Fibroblast of skin of left biceps (primary cell): ENCODE measurements around the gene OAF.
"Not testable (repeated sequence)": the region's sequence is repeated elsewhere in the genome, so short reads cannot be mapped to it uniquely, and the experiment has no call there.

Experiments
- DNase-seq, 2 experiments: peaks; one replicate each; pipeline ENCODE4 v3.0.0-alpha.2; 2013; ENCODE audit warnings: low read depth in 2 of 2

OAF gene

GRCh38 chr11:120240866-120241265 lies 30.0 kb downstream of the OAF start:
- no peak for DNase-seq

- no peak for DNase-seq
Measured at GRCh38 chr11:120241277-120241676, 30.4 kb downstream of the OAF start.

DNA sequence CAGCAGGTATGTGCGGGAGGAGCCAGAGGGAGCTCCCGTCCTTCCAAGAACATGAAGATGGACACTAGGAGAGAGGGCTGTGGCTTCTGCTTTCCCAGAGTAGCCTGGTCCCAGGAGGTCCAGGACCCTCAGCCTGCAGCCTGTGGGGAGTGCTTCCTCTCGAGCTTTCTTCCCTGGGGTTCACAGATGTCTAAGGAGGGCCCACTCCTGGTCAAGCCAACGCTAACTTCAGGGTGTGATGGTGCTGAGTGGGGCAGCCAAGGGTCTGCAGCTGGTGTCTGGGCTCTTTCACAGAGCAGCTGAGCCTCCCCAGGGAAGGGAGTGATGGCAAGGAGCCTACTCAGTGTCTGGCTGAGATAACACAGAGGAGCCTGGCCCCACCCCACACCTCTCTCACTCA lies 32.4 kb downstream of the OAF start:
- no peak for DNase-seq

DNA sequence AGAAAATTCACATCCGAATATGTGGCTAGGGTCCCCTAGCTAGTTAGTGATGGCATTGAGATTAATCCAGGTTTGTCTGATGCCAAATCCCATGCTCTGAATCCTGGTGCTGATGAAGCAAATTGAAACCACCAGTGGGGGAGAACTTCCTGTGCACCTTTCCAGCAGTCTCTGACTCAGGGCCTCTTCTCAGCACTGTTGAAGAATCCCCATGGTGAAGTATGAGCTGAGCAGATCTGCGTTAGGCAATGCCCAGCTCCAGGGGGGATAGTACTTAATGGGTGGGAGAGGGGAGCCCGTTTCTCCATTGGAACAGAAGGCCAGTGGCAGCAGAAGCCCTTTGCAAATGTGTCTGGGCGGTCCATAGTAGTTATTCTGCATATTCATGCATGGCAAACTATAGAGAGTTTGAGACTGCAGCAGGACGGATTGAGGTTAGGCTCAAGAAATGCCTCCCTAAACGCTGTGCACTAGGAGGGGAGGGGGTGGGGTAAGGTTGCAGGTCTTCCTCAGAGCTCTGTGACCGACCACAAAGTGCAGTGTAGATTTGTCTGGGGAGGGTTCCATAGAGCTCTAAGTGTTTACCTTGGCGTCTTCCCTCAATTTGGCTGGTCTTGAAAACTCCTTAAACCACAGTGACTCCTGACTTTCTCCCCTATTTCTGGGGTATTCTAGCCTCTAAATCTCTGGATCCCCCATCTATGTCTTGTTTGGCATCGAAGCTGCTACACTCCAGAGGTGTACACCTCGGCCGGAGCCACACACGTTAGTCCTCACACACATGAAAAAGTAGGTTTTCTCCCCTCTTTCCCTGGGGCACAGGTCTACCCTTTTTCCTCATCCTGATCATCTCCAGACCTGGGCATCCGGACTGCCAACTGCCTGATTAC lies 33.9 kb downstream of the OAF start:
- DNase-seq: peak in 1 of 2 experiments; percentile 10

GRCh38 chr11:120245434-120245833 lies 34.6 kb downstream of the OAF start:
- DNase-seq: no peak

GRCh38 chr11:120248551-120249278 lies 37.9 kb downstream of the OAF start:
- DNase-seq: no peak

GRCh38 chr11:120249279-120250262 lies 38.7 kb downstream of the OAF start:
- no peak for DNase-seq

DNA sequence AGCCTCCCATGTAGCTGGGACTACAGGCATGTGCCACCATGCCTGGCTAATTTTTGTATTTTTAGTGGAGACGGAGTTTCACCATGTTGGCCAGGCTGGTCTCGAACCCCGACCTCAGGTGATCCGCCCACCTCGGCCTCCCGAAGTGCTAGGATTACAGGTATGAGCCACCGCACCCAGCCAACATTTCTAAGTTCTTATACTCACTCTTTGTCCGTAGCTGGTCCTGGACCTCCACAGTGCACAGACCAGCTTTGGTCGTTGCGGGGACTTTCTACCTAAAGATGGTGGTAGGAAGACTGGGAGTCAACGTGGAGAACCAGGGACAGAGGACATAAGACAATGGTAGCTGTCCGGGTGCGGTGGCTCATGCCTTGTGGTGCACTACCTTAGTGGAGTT lies 42.5 kb downstream of the OAF start:
- DNase-seq: not testable (repeated sequence)

- no peak for DNase-seq
Measured at GRCh38 chr11:120254788-120255518, 44.1 kb downstream of the OAF start.

DNA sequence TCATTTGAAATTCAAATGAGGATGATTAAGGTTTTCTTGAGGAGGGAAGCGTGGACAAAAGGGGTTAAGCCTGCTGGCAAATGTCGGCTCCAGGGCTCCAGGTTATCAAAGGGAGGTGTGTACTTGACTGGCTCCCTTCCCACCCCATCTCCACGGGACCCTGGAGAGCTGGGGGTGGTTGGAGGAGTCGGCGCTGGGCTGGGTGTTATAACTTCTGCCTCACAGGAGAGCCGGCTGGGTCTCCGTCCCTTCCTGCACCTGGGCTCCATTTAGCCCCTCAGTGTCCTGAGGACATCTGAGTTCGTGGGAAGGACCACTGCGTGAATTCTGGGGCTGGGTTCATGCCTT lies 44.7 kb downstream of the OAF start:
- no peak for DNase-seq

DNA sequence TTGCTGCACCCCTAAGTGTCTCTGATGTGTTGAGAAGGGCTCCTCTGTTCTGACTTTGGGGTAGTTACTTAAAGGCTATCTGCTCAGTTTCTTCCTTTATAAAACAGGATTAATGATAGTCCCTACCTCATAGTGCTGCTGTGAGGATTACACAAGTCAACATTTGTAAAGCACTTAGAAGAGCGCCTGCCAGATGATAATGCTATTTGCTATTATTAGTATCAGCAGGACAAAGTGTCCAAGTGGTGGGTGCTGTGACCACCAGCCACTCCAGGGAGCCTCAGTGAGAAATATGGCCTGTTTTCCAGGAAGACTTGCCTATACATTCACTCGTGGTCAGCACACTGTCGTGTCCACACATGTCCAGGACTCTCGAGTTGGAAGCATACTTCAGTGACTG lies 45.3 kb downstream of the OAF start:
- DNase-seq: no peak

GRCh38 chr11:120256779-120257178 lies 45.9 kb downstream of the OAF start:
- DNase-seq: no peak

- no peak for DNase-seq
Measured at GRCh38 chr11:120257346-120257745, 46.5 kb downstream of the OAF start.

DNA sequence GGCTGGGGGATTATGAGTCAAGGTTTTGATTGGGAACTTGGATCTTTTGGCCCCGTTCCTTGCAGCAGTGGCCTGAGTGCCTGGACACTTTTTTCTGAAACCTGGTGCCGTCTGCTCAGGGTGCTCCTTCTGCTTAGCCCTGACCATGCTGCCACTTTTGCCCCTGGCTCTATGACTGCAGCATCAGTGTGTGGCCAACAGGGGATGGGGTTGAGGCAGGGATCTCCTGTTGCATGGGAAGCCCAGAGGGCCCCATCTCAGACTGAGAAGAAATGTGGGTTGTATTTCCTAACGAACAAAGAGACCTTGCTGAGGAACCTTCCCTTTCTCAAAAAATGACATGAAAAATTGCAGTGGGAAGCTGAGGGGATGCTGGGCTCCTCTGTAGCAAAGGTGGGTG lies 47.8 kb downstream of the OAF start:
- no peak for DNase-seq

- DNase-seq: no peak
Measured at GRCh38 chr11:120259241-120259640, 48.4 kb downstream of the OAF start.

- no peak for DNase-seq
Measured at GRCh38 chr11:120259988-120260565, 49.2 kb downstream of the OAF start.

DNA sequence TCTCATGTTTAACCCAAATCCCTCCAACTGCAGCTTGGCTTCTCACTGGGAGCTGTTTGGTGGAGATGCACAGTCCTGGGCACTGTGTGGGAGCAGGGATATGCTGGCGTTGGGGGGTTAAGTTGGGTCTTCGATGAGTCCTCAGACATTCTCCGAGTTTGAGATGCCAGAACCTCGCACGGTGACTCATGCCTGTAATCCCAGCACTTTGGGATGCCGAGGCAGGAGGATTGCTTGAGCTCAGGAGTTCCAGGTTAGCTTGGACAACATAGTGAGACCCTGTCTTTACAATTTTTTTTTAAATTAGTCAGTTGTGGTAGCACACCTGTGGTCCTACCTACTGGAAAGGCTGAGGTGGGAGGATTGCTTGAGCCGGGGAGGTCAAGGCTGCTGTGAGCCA lies 49.8 kb downstream of the OAF start:
- DNase-seq: no peak

DNA sequence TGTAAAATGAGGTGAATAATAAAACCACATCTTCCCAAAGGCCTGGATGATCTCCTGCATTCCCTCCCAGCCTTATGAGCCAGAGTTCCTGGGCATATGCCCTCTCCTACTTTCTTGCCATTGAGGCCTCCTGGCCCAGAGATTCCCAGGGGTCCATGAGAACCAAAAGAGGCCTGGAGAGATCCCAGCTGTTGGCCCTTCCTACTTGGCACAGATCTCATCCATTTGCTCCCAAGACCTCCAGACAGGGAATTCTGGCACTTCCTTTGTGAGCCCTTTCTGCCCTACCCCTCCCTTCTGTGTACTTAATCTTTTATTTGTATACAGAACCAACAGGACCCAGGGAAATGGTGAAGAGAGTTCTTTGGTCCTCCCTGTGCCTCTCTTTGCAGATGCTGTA lies 50.5 kb downstream of the OAF start:
- no peak for DNase-seq

- no peak for DNase-seq
Measured at GRCh38 chr11:120261931-120262330, 51.1 kb downstream of the OAF start.

GRCh38 chr11:120267319-120267718 lies 56.5 kb downstream of the OAF start:
- DNase-seq: no peak

GRCh38 chr11:120268686-120269085 lies 57.9 kb downstream of the OAF start:
- DNase-seq: no peak
